PC-9 (cell line): ENCODE data around the gene ACACB. TPM values are rescaled to one million over a fixed set of nuclear protein-coding genes. Genes with fewer than 3 reads are reported as not detected.

Source experiments
- BruUV-seq: library from RNA; stranded (reverse); fragments of 400-500 nt; replicated peaks from 2 replicates; lab custom pipeline; 2021; lab: Mats Ljungman, UMichigan
- CTCF ChIA-PET: fragments of 300-600 bp; sonication (Branson Sonifier 250); formaldehyde crosslinking; loops from one replicate; lab custom pipeline; 2022; ENCODE audit warnings: antibody characterized with exemption; lab: Charles Lee
- POLR2A ChIA-PET: fragments of 300-600 bp; sonication (Branson Sonifier 250); formaldehyde crosslinking; loops from one replicate; lab custom pipeline; 2022; ENCODE audit warnings: antibody characterized with exemption; ENCODE audit not compliant: unreplicated experiment; lab: Charles Lee
- DNase-seq, 2 experiments: peaks; one replicate each; pipeline versions ENCODE4 v3.0.0 to v3.0.0-alpha.2; 2015 to 2022; ENCODE audit warnings: mixed read lengths in 1 of 2
- H2AFZ ChIP-seq: fragments of 200-600 bp; sonication (generic); 2 replicates; pipeline ENCODE4 v1.8.1; 2017; ENCODE audit warnings: antibody characterized with exemption
- H3F3A ChIP-seq: fragments of 200-600 bp; sonication (generic); 2 replicates; pipeline ENCODE4 v1.8.1; 2017; ENCODE audit warnings: antibody characterized with exemption, mild to moderate bottlenecking, low read depth; ENCODE audit not compliant: insufficient read depth
- H3K27ac ChIP-seq: fragments of 200-600 bp; sonication (generic); 2 replicates; pipeline ENCODE4 v1.6.1; 2016; ENCODE audit warnings: mixed run types
- H3K27me3 ChIP-seq: fragments of 200-600 bp; sonication (generic); 2 replicates; pipeline ENCODE4 v1.6.1; 2016; ENCODE audit warnings: low read depth, mixed run types; ENCODE audit not compliant: insufficient read depth
- H3K36me3 ChIP-seq: fragments of 200-600 bp; sonication (generic); 2 replicates; pipeline ENCODE4 v1.6.1; 2016; ENCODE audit warnings: low read depth, mixed run types
- H3K4me1 ChIP-seq: fragments of 200-600 bp; sonication (generic); replicated peaks from 2 replicates; pipeline ENCODE4 v1.6.1; 2016; ENCODE audit warnings: mixed run types; ENCODE audit not compliant: insufficient read depth
- H3K4me2 ChIP-seq: fragments of 200-600 bp; sonication (generic); 2 replicates; pipeline ENCODE4 v1.6.1; 2017; ENCODE audit warnings: mixed run types
- H3K4me3 ChIP-seq: fragments of 200-600 bp; sonication (generic); 2 replicates; pipeline ENCODE4 v1.6.1; 2016; ENCODE audit warnings: mixed run types
- H3K79me2 ChIP-seq: fragments of 200-600 bp; sonication (generic); 2 replicates; pipeline ENCODE4 v1.6.1; 2017; ENCODE audit warnings: low read depth, mixed run types
- H3K9me2 ChIP-seq: fragments of 200-600 bp; sonication (generic); 2 replicates; pipeline ENCODE4 v1.8.1; 2017; ENCODE audit warnings: mild to moderate bottlenecking; ENCODE audit not compliant: insufficient read depth
- H3K9me3 ChIP-seq: fragments of 200-600 bp; sonication (generic); 2 replicates; pipeline ENCODE4 v1.8.1; 2016; ENCODE audit warnings: low read depth; ENCODE audit not compliant: insufficient read depth
- H4K20me1 ChIP-seq: fragments of 200-600 bp; sonication (generic); 2 replicates; pipeline ENCODE4 v1.8.1; 2017; ENCODE audit not compliant: insufficient read depth
- EZH2 ChIP-seq: fragments of 200-600 bp; sonication (generic); IDR thresholded peaks from 2 replicates; pipeline ENCODE4 v1.8.0; 2017; ENCODE audit warnings: antibody characterized with exemption, low read depth
- intact Hi-C: fragments of 100-400 bp; cut with micrococcal nuclease; formaldehyde crosslinking; loops from one replicate; pipeline ENCODE4 v1.10.0; 2022; ENCODE audit not compliant: unreplicated experiment
- total RNA-seq: library from RNA; stranded (reverse); gene quantifications from 2 replicates; pipeline ENCODE4 v1.2.3, GENCODE V29; 2021
- TF ChIP-seq, protein P1 (sequence below): fragments of 200-600 bp; sonication (generic); conservative IDR thresholded peaks from 2 replicates; pipeline ENCODE4 v1.6.1; 2017; ENCODE audit warnings: mixed run types, antibody characterized with exemption, mild to moderate bottlenecking, moderate library complexity

Gene ACACB
- total RNA-seq, 1 experiment from 2014 or later = 13.8 TPM

DNA sequence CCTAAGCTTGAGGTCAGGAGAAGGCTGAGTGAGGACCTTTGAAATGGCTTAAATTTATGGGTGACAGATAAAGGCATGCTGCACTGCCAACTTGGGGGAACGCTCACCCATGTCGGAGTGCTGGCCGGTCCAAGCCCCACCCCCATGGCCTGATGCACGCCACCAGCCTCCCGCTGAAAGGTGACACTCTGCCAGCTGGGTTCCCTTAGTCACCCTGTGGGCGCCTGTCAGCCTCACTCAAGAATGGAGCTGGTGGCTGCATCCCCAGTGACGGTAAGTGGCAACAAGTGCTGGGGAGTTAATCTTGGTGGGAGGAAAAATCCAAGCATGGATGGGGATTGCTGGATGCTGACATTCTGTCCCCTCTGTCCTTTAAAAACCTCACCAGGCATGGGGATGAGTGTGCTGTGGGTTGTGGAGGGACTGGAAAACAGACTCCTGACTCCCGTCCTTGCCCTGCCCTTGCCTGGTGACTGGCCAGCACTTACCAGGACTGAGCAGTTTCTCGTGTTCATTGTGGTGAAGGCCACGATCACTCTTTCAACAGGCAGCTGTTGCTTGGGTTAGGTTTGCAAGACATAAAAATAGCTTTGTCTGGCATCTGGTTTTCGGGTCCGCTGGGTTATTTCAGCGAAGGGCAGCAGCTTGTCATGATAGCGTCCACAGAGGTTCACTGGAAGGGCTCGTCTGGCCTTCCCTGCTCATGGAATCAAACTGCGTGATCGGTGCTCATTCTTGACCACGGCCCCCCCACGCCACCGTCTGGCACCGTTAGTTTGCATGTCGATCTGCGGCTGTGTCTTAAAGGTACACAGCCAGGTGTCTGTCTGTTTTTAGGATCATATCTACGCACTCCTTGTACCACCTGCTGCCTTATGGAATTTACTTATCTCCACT lies 15.0 kb downstream of the ACACB start:
- H3K4me1 ChIP-seq = 0 out of 2 replicates have a peak, but pooled peaks cover 4% of the 10 kb centered on the region
- H2AFZ ChIP-seq = no peak overlapping the region
- H3K27ac ChIP-seq = no peak overlapping the region
- no peaks in the 10 kb centered on the region for H3K9me3 ChIP-seq
- ChIA-PET CTCF (interaction anchor here (0.9 kb wide), 1 partner anchor 19 kb away, joined by 3 read pairs; no protein-coding TSS in a partner anchor), POLR2A (no interaction called here)
- peak in 1 of 2 experiments; percentile 47 for DNase-seq
- no peak overlapping the region for H3K4me3 ChIP-seq
- BruUV-seq = no TSS peak
- TF ChIP-seq EZH2 = no peak
- TF ChIP-seq, protein P1, sequence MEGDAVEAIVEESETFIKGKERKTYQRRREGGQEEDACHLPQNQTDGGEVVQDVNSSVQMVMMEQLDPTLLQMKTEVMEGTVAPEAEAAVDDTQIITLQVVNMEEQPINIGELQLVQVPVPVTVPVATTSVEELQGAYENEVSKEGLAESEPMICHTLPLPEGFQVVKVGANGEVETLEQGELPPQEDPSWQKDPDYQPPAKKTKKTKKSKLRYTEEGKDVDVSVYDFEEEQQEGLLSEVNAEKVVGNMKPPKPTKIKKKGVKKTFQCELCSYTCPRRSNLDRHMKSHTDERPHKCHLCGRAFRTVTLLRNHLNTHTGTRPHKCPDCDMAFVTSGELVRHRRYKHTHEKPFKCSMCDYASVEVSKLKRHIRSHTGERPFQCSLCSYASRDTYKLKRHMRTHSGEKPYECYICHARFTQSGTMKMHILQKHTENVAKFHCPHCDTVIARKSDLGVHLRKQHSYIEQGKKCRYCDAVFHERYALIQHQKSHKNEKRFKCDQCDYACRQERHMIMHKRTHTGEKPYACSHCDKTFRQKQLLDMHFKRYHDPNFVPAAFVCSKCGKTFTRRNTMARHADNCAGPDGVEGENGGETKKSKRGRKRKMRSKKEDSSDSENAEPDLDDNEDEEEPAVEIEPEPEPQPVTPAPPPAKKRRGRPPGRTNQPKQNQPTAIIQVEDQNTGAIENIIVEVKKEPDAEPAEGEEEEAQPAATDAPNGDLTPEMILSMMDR = no peak
- no peaks in the 10 kb centered on the region for H3K79me2 ChIP-seq
- no peaks in the 10 kb centered on the region for H3K36me3 ChIP-seq
- intact Hi-C loops = no loop called here
- no peaks in the 10 kb centered on the region for H3F3A ChIP-seq
- H4K20me1 ChIP-seq = no peaks in the 10 kb centered on the region
- peaks cover 31% of the 10 kb centered on the region for H3K27me3 ChIP-seq
- H3K4me2 ChIP-seq = no peak overlapping the region
- no peaks in the 10 kb centered on the region for H3K9me2 ChIP-seq

DNA sequence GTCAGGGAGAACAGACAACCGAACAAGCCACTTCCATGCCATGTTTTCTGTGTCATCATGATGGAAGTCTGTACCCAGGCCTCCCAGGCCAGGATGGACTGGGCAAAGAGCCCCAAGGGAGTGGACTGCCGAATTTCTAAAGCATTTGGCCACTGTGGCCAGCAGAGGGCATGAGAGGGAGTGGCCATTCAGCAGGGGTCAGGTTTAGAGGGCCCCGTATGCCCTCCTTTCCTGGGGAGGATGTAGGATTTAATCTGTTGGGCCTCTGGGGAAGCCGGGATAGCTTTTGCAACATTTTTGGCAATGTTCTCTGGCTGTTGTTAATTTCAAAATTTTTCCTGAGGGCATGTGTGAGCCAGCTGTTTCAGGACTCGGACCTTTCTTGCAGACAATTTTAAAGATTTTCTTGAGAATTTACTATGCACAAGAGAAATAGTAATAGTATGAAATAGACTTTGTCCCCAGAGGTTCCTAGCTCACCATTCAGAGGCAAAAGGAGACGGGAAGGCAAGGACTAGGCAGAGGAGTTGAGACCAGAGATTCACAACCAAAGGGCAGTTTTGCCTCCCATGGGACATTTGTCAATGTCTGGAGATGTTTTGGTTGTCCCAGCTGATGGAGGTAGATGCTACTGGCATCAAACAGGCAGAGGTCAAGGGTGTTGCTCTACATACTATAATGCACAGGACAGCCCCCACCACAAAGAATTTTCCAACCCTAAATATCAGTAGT lies 18.0 kb downstream of the ACACB start:
- no TSS peak for BruUV-seq
- Histone ChIP-seq H3K27ac (no peak overlapping the region), H3F3A (no peaks in the 10 kb centered on the region), H3K36me3 (no peaks in the 10 kb centered on the region), H3K4me3 (no peak overlapping the region), H3K4me2 (no peak overlapping the region), H3K9me3 (no peaks in the 10 kb centered on the region), H3K27me3 (peaks cover 47% of the 10 kb centered on the region), H3K9me2 (no peaks in the 10 kb centered on the region), H3K4me1 (0 out of 2 replicates have a peak, but pooled peaks cover 4% of the 10 kb centered on the region), H4K20me1 (no peaks in the 10 kb centered on the region), H2AFZ (no peak overlapping the region), H3K79me2 (no peaks in the 10 kb centered on the region)
- ChIA-PET POLR2A (no interaction called here), CTCF (no interaction called here)
- TF ChIP-seq EZH2 = no peak
- TF ChIP-seq, protein P1 = peak; percentile 74
- intact Hi-C loops = no loop called here
- DNase-seq = peak in 1 of 2 experiments; percentile 11

DNA sequence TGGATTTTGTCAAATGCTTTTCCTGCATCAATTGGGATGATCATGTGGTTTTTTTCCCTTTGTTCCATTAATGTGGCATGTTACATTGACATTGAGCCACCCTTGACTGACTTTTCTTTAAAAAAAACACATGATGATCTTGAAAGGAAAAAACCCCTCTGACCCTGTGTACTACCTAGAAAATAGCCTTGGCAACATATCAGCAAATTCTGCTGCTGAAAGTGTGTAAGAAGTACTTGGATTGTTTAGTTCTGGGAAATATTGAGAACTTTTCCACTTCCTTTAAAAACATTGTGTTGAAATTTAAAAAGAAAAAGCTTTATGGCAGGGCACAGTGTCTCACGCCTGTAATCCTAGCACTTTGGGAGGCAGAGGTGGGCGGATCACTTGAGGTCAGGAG lies 20.7 kb downstream of the ACACB start:
- no peaks in the 10 kb centered on the region for H3K79me2 ChIP-seq
- H2AFZ ChIP-seq = no peak overlapping the region
- BruUV-seq = no TSS peak
- no peaks in the 10 kb centered on the region for H4K20me1 ChIP-seq
- no peaks in the 10 kb centered on the region for H3K9me3 ChIP-seq
- intact Hi-C loops = no loop called here
- no peaks in the 10 kb centered on the region for H3F3A ChIP-seq
- no peak for DNase-seq
- H3K27ac ChIP-seq = no peak overlapping the region
- ChIA-PET CTCF (interaction anchor here (0.6 kb wide), 1 partner anchor 16 kb away, joined by 3 read pairs; no protein-coding TSS in a partner anchor), POLR2A (no interaction called here)
- peaks cover 55% of the 10 kb centered on the region for H3K27me3 ChIP-seq
- no peak overlapping the region for H3K4me3 ChIP-seq
- H3K36me3 ChIP-seq = no peaks in the 10 kb centered on the region
- H3K9me2 ChIP-seq = no peaks in the 10 kb centered on the region
- H3K4me2 ChIP-seq = no peak overlapping the region
- H3K4me1 ChIP-seq = no peaks in the 10 kb centered on the region
- TF ChIP-seq EZH2 = no peak
- TF ChIP-seq, protein P1 = no peak
